KMS-11 (cell line): ENCODE data around the gene SFPQ.
"Not testable (repeated sequence)": the region's sequence is repeated elsewhere in the genome, so short reads cannot be mapped to it uniquely, and the experiment has no call there.

Experiments
- H2AFZ ChIP-seq: fragments of 200-600 bp; sonication (generic); 2 replicates; pipeline ENCODE4 v1.6.1; 2016; ENCODE audit warnings: antibody characterized with exemption, mixed run types, low read depth
- H3K27ac ChIP-seq: fragments of 200-600 bp; sonication (generic); 2 replicates; pipeline ENCODE4 v1.6.1; 2016; ENCODE audit warnings: mild to moderate bottlenecking, mixed run types
- H3K27me3 ChIP-seq: fragments of 200-600 bp; sonication (generic); 2 replicates; pipeline ENCODE4 v1.6.1; 2017; ENCODE audit warnings: mild to moderate bottlenecking, low read depth, mixed run types, moderate library complexity; ENCODE audit not compliant: insufficient read depth
- H3K36me3 ChIP-seq: fragments of 200-600 bp; sonication (generic); 2 replicates; pipeline ENCODE4 v1.6.1; 2017; ENCODE audit warnings: mild to moderate bottlenecking, mixed run types; ENCODE audit not compliant: insufficient read depth
- H3K4me1 ChIP-seq: fragments of 200-600 bp; sonication (generic); 2 replicates; pipeline ENCODE4 v1.6.1; 2016; ENCODE audit warnings: mild to moderate bottlenecking, low read depth, mixed run types; ENCODE audit not compliant: poor library complexity, severe bottlenecking
- H3K4me2 ChIP-seq: fragments of 200-600 bp; sonication (generic); 2 replicates; pipeline ENCODE4 v1.7.0; 2016; ENCODE audit warnings: mild to moderate bottlenecking, mixed run types
- H3K4me3 ChIP-seq: fragments of 200-600 bp; sonication (generic); IDR thresholded peaks from 2 replicates; pipeline ENCODE4 v1.6.1; 2017; ENCODE audit warnings: low read depth, low read length, mixed read lengths; ENCODE audit not compliant: insufficient read depth
- H3K79me2 ChIP-seq: fragments of 200-600 bp; sonication (generic); 2 replicates; pipeline ENCODE4 v1.6.1; 2016; ENCODE audit warnings: low read depth, mixed run types; ENCODE audit not compliant: insufficient read depth
- H3K9ac ChIP-seq: fragments of 200-600 bp; sonication (generic); 2 replicates; pipeline ENCODE4 v1.6.1; 2016; ENCODE audit warnings: mild to moderate bottlenecking, mixed run types
- H4K20me1 ChIP-seq: fragments of 200-600 bp; sonication (generic); 2 replicates; pipeline ENCODE4 v1.6.1; 2016; ENCODE audit warnings: mild to moderate bottlenecking, mixed run types; ENCODE audit not compliant: insufficient read depth
- TF ChIP-seq, protein P1 (sequence below): fragments of 200-600 bp; sonication (generic); conservative IDR thresholded peaks from 2 replicates; pipeline ENCODE4 v1.6.1; 2017; ENCODE audit warnings: low read depth, mild to moderate bottlenecking, antibody characterized with exemption, low read length, moderate library complexity, mixed read lengths

Gene SFPQ, protein sequence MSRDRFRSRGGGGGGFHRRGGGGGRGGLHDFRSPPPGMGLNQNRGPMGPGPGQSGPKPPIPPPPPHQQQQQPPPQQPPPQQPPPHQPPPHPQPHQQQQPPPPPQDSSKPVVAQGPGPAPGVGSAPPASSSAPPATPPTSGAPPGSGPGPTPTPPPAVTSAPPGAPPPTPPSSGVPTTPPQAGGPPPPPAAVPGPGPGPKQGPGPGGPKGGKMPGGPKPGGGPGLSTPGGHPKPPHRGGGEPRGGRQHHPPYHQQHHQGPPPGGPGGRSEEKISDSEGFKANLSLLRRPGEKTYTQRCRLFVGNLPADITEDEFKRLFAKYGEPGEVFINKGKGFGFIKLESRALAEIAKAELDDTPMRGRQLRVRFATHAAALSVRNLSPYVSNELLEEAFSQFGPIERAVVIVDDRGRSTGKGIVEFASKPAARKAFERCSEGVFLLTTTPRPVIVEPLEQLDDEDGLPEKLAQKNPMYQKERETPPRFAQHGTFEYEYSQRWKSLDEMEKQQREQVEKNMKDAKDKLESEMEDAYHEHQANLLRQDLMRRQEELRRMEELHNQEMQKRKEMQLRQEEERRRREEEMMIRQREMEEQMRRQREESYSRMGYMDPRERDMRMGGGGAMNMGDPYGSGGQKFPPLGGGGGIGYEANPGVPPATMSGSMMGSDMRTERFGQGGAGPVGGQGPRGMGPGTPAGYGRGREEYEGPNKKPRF

DNA sequence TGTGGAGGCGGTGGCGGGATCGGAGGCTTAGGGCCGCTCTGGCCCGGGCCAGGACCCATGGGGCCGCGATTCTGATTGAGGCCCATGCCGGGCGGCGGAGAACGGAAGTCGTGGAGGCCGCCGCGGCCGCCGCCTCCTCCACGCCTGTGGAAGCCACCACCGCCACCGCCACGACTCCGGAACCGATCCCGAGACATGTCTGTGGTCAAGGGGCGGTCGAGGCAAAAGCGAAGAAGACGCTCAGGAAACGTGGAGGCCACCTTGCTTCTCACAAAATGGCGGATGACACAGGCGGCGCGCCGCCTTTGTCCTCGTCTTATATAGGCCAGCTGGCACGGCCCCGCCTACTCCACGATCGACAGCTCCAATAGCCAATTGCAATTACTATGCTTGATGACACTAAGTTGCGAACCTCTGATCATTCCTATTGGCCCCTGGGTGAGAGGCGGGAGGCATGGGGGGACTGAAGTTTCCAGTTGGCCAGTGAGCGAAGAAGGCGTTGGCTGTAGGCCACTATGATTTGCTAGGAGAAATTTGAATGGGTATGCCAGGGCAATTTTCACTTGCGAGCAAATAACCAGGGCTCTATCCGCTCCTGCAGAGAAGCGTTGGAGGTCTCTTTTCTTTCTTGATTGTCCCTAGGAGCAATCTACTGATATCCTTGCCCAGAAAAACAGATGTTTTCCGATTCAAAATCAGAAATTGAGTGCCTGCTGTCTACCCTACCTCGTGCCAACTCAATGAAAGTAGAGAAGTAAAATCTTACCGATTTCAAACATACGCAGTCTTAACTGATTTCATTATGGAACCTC lies at the start of gene SFPQ:
SFPQ (minus strand) TSS at position 293 of the 812 bp plus-strand sequence; CDS start at position 197, 96 bp downstream.
- peak within 1 kb of the TSS; percentile 40 for H3K4me3 ChIP-seq
- H3K36me3 ChIP-seq: peaks cover 35% of the 10 kb centered on the region
- peak within 1 kb of the TSS; percentile 99 for H3K9ac ChIP-seq
- TF ChIP-seq, protein P1, sequence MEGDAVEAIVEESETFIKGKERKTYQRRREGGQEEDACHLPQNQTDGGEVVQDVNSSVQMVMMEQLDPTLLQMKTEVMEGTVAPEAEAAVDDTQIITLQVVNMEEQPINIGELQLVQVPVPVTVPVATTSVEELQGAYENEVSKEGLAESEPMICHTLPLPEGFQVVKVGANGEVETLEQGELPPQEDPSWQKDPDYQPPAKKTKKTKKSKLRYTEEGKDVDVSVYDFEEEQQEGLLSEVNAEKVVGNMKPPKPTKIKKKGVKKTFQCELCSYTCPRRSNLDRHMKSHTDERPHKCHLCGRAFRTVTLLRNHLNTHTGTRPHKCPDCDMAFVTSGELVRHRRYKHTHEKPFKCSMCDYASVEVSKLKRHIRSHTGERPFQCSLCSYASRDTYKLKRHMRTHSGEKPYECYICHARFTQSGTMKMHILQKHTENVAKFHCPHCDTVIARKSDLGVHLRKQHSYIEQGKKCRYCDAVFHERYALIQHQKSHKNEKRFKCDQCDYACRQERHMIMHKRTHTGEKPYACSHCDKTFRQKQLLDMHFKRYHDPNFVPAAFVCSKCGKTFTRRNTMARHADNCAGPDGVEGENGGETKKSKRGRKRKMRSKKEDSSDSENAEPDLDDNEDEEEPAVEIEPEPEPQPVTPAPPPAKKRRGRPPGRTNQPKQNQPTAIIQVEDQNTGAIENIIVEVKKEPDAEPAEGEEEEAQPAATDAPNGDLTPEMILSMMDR: no peak
- H4K20me1 ChIP-seq: peaks cover 30% of the 10 kb centered on the region
- peak within 1 kb of the TSS; percentile 97 for H3K4me2 ChIP-seq
- H3K4me1 ChIP-seq: peaks cover 22% of the 10 kb centered on the region
- H3K27me3 ChIP-seq: no peaks in the 10 kb centered on the region
- H3K79me2 ChIP-seq: peaks cover 49% of the 10 kb centered on the region
- H2AFZ ChIP-seq: peak within 1 kb of the TSS; percentile 88
- H3K27ac ChIP-seq: peak within 1 kb of the TSS; percentile 92

DNA sequence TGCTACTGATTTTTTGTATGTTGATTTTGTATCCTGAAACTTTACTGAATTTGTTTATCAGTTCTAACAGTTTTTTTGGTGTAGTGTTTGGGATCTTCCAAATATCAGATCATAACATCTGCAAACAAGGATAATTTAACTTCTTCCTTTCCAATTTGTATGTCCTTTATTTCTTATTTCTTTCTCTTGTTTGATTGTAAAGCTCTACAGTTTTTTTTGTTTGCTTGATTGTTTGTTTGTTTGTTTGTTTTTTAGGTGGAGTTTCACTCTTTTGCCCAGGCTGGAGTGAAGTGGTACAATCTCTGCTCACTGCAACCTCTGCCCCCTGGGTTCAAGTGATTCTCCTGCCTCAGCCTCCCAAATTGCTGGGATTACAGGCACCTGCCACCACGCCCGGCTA lies 43.8 kb upstream of the SFPQ start:
- H3K27ac ChIP-seq, H3K79me2 ChIP-seq, H3K36me3 ChIP-seq, H2AFZ ChIP-seq, H3K4me2 ChIP-seq, H3K4me3 ChIP-seq, H4K20me1 ChIP-seq, H3K27me3 ChIP-seq, H3K9ac ChIP-seq, H3K4me1 ChIP-seq: not testable (repeated sequence)

DNA sequence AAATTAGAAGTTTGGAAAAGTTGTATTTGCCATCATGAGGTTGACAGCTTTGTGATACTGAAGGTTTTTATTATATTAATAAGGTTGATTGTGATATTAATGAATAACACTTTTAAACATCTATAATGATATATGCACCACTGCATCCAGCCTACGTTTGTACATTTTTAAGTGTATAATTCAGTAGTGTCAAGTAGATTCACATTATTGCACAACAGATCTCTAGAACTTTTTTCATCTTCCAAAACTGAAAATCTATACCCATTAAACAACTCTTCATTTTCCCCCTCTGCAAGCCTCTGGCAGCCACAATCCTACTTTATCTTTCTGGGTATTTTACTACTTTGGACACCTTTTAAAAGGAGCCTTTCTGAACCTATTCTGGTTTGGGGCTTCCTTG lies 38.3 kb upstream of the SFPQ start:
- no peak overlapping the region for H2AFZ ChIP-seq
- no peak overlapping the region for H3K4me3 ChIP-seq
- TF ChIP-seq, protein P1: no peak
- no peaks in the 10 kb centered on the region for H4K20me1 ChIP-seq
- no peaks in the 10 kb centered on the region for H3K36me3 ChIP-seq
- no peaks in the 10 kb centered on the region for H3K27me3 ChIP-seq
- no peaks in the 10 kb centered on the region for H3K79me2 ChIP-seq
- H3K9ac ChIP-seq: no peak overlapping the region
- H3K4me2 ChIP-seq: no peak overlapping the region
- no peaks in the 10 kb centered on the region for H3K4me1 ChIP-seq
- no peak overlapping the region for H3K27ac ChIP-seq

DNA sequence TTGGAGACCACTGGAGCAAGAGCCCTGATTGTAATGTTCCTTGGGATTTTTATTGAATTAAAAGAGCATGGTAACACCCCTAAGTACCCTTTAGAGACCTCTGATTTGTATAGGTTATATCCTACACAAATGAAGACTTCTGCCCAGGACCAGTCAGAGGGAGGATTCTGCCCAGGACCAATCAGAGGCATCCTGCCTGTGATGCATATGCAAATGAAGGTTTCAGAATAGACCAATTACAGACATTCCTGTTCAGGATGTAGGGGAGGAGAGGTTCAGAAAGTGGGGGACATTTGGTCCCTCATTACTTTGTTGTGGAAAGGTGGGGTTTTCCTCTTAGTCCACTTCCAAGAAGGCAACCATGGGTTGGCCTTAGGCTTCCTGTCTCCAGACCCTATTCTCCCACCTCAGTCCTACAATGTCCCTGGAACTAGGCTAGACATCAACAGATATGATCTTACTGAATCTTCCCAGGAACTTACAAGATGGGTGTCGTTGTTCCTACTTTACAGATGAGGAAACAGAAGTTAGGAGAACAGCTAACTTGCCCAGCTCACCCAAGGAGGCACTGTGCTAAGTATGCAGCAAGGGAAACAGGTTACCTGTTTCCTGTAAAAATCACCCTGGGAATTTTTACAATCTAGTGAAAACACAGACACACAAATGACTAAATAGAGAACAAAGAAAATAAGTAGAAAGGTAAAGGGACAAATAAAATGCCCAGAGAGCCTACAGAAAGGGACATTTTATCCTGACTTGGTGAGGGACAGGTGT lies 36.8 kb upstream of the SFPQ start:
- no peaks in the 10 kb centered on the region for H3K79me2 ChIP-seq
- H3K27me3 ChIP-seq: no peaks in the 10 kb centered on the region
- no peaks in the 10 kb centered on the region for H3K4me1 ChIP-seq
- H4K20me1 ChIP-seq: no peaks in the 10 kb centered on the region
- H2AFZ ChIP-seq: no peak overlapping the region
- no peak overlapping the region for H3K27ac ChIP-seq
- TF ChIP-seq, protein P1: no peak
- no peaks in the 10 kb centered on the region for H3K36me3 ChIP-seq
- no peak overlapping the region for H3K9ac ChIP-seq
- H3K4me3 ChIP-seq: no peak overlapping the region
- H3K4me2 ChIP-seq: no peak overlapping the region
